ENCODE data around the gene PRSS27. TPM values are rescaled to one million over a fixed set of nuclear protein-coding genes. Genes with fewer than 3 reads are reported as not detected.

The PRSS27 gene
- total and polyA plus RNA-seq, 2 of the 4 experiments (the other 2 are of a cell fraction) = under 0.01 to 0.58 TPM

GRCh38 chr16:2708955-2709587, 11.0 kb downstream of the PRSS27 start:
- Histone ChIP-seq H3K9me1 (ENCODE audit: insufficient read depth, low read length) (no peaks in the 10 kb centered on the region; the same call in 1 of the 2 replicates), H2BK15ac (ENCODE audit: low read depth, low read length) (no peak overlapping the region), H4K5ac (ENCODE audit: low read depth, low read length) (no peak overlapping the region), H2AK5ac (ENCODE audit: low read depth, low read length) (no peak overlapping the region), H3K79me1 (ENCODE audit: low read depth in 1 of 2, low read length in 2 of 2) (no peaks in the 10 kb centered on the region; a peak in 1 of 4 replicates), H3K4me2 (ENCODE audit: low read depth, low read length) (no peak overlapping the region), H3K36me3 (ENCODE audit: control insufficient read depth, insufficient read depth, low read length) (peaks cover 26% of the 10 kb centered on the region), H4K20me1 (ENCODE audit: insufficient read depth, low read length) (peaks cover 7% of the 10 kb centered on the region), H2BK120ac (ENCODE audit: low read depth, low read length) (no peak overlapping the region), H3K27me3 (ENCODE audit: control insufficient read depth, insufficient read depth, low read length) (no peaks in the 10 kb centered on the region), H3K14ac (replicated peaks; ENCODE audit: low read depth, low read length) (no peak overlapping the region), H3K23ac (ENCODE audit: low read depth, low read length) (no peak overlapping the region), H3K4me3 (ENCODE audit: insufficient read depth, low read depth, low read length) (no peak overlapping the region), H3K9me3 (ENCODE audit: control insufficient read depth, insufficient read depth, low read length) (no peaks in the 10 kb centered on the region), H2AFZ (replicated peaks; ENCODE audit: low read length, poor library complexity) (no peak overlapping the region), H4K91ac (ENCODE audit: insufficient read depth, low read depth, low read length) (no peak overlapping the region), H3K56ac (ENCODE audit: extremely low read depth, insufficient read depth, low read length) (no peak overlapping the region), H3K18ac (ENCODE audit: low read depth, low read length) (no peak overlapping the region), H2BK20ac (ENCODE audit: low read depth, low read length) (no peak overlapping the region), H3K27ac (ENCODE audit: insufficient read depth, low read length) (no peak overlapping the region), H3K4me1 (ENCODE audit: control insufficient read depth, insufficient read depth, low read length) (no peaks in the 10 kb centered on the region), H2BK5ac (ENCODE audit: low read depth, low read length, poor library complexity, severe bottlenecking) (no peak overlapping the region), H2AK9ac (replicated peaks; ENCODE audit: low read depth, low read length, poor library complexity) (no peak overlapping the region), H4K8ac (ENCODE audit: low read depth in 2 of 2, low read length in 2 of 2) (no peak overlapping the region), H3K9ac (ENCODE audit: low read depth, low read length) (no peak overlapping the region), H3K4ac (ENCODE audit: low read depth, low read length) (no peak overlapping the region)
- POLR2A ChIA-PET (ENCODE audit: unreplicated experiment) = no interaction called here
- 98% methylated on average over 10 of the region's 22 CpGs; no CpG with 5 or more reads in 1 of the 2 experiments for WGBS, 2 experiments (ENCODE audit: extremely low coverage in 2 of 2, insufficient read length in 1 of 2)
- BruUV-seq (replicated peaks) = no TSS peak
- intact Hi-C loops (cut with micrococcal nuclease) = no loop called here
- CTCF ChIA-PET = no interaction called here
- no peak for ATAC-seq (ENCODE audit: low read depth)
- no peak for TF ChIP-seq MAZ (IDR thresholded peaks at IDR 0.05; ENCODE audit: borderline replicate concordance, low read depth, low read length)
- TF ChIP-seq RAD21 (IDR thresholded peaks at IDR 0.05; ENCODE audit: low read length) = no peak
- TF ChIP-seq FOS (IDR thresholded peaks at IDR 0.05; ENCODE audit: low read depth, low read length) = no peak
- no peak for TF ChIP-seq CEBPB (IDR thresholded peaks at IDR 0.05; ENCODE audit: low read depth, low read length)
- no peak for TF ChIP-seq POLR2A (IDR thresholded peaks at IDR 0.05; ENCODE audit: low read depth, low read length)
- no peak for TF ChIP-seq SMC3 (IDR thresholded peaks at IDR 0.05; ENCODE audit: low read depth, low read length)
- no peak for TF ChIP-seq RFX5 (IDR thresholded peaks at IDR 0.05; ENCODE audit: low read depth, low read length)
- TF ChIP-seq, protein P1, sequence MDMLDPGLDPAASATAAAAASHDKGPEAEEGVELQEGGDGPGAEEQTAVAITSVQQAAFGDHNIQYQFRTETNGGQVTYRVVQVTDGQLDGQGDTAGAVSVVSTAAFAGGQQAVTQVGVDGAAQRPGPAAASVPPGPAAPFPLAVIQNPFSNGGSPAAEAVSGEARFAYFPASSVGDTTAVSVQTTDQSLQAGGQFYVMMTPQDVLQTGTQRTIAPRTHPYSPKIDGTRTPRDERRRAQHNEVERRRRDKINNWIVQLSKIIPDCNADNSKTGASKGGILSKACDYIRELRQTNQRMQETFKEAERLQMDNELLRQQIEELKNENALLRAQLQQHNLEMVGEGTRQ (IDR thresholded peaks at IDR 0.05; ENCODE audit: low read depth, low read length) = no peak
- no peak for TF ChIP-seq BHLHE40 (IDR thresholded peaks at IDR 0.05; ENCODE audit: low read depth, low read length)
- TF ChIP-seq, protein P2, sequence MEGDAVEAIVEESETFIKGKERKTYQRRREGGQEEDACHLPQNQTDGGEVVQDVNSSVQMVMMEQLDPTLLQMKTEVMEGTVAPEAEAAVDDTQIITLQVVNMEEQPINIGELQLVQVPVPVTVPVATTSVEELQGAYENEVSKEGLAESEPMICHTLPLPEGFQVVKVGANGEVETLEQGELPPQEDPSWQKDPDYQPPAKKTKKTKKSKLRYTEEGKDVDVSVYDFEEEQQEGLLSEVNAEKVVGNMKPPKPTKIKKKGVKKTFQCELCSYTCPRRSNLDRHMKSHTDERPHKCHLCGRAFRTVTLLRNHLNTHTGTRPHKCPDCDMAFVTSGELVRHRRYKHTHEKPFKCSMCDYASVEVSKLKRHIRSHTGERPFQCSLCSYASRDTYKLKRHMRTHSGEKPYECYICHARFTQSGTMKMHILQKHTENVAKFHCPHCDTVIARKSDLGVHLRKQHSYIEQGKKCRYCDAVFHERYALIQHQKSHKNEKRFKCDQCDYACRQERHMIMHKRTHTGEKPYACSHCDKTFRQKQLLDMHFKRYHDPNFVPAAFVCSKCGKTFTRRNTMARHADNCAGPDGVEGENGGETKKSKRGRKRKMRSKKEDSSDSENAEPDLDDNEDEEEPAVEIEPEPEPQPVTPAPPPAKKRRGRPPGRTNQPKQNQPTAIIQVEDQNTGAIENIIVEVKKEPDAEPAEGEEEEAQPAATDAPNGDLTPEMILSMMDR (conservative IDR thresholded peaks at IDR 0.05; ENCODE audit: low read depth, low read length) = no peak
- TF ChIP-seq MAFK (IDR thresholded peaks at IDR 0.05; ENCODE audit: low read depth, low read length) = no peak
- no peak for TF ChIP-seq NFE2L2 (IDR thresholded peaks at IDR 0.05; ENCODE audit: low read depth, low read length)
- no peak for TF ChIP-seq RCOR1 (IDR thresholded peaks at IDR 0.05; ENCODE audit: insufficient replicate concordance, low read length)
- TF ChIP-seq CHD1 (IDR thresholded peaks at IDR 0.05; ENCODE audit: low read depth, low read length) = no peak
- no peak for TF ChIP-seq MXI1 (IDR thresholded peaks at IDR 0.05; ENCODE audit: borderline replicate concordance, low read depth, low read length)
- TF ChIP-seq, protein P3, sequence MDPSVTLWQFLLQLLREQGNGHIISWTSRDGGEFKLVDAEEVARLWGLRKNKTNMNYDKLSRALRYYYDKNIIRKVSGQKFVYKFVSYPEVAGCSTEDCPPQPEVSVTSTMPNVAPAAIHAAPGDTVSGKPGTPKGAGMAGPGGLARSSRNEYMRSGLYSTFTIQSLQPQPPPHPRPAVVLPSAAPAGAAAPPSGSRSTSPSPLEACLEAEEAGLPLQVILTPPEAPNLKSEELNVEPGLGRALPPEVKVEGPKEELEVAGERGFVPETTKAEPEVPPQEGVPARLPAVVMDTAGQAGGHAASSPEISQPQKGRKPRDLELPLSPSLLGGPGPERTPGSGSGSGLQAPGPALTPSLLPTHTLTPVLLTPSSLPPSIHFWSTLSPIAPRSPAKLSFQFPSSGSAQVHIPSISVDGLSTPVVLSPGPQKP (IDR thresholded peaks at IDR 0.05; ENCODE audit: borderline replicate concordance, low read depth, low read length) = no peak
- in situ Hi-C loops (cut with MboI; ENCODE audit: low sequenced_read_pairs) = no loop called here
- dilution Hi-C loops (cut with HindIII; ENCODE audit: low sequenced_read_pairs, unreplicated experiment) = no loop called here
- no peak for DNase-seq
